Trophoblast cell (in vitro differentiated cells and primary cell): ENCODE measurements around the gene WNK1.
A peak's percentile ranks its signal among the peaks of the same experiment; 100 is the strongest.
"Not testable (repeated sequence)": the region's sequence is repeated elsewhere in the genome, so short reads cannot be mapped to it uniquely, and the experiment has no call there.

ENCODE experiments used
- DNase-seq, 2 donors: peaks; one replicate each; pipeline ENCODE4 v3.0.0-alpha.2; 2016
- H2AFZ ChIP-seq: 2 replicates; pipeline ENCODE4 v1.6.1; 2013; ENCODE audit warnings: low read length, moderate library complexity, mild to moderate bottlenecking; ENCODE audit not compliant: insufficient read depth, poor library complexity
- H2AK5ac ChIP-seq: 2 replicates; pipeline ENCODE4 v1.6.1; 2013; ENCODE audit warnings: mild to moderate bottlenecking, low read length
- H2BK120ac ChIP-seq: 2 replicates; pipeline ENCODE4 v1.6.1; 2013; ENCODE audit warnings: low read length, mild to moderate bottlenecking, moderate library complexity; ENCODE audit not compliant: insufficient read depth, poor library complexity
- H2BK12ac ChIP-seq: 2 replicates; pipeline ENCODE4 v1.6.1; 2013; ENCODE audit warnings: mild to moderate bottlenecking, low read length, moderate library complexity
- H2BK5ac ChIP-seq: 2 replicates; pipeline ENCODE4 v1.6.1; 2013; ENCODE audit warnings: low read length, low read depth, moderate library complexity, mild to moderate bottlenecking; ENCODE audit not compliant: poor library complexity
- H3K14ac ChIP-seq: 2 replicates; pipeline ENCODE4 v1.6.1; 2013; ENCODE audit warnings: mild to moderate bottlenecking, low read length
- H3K18ac ChIP-seq: 2 replicates; pipeline ENCODE4 v1.6.1; 2013; ENCODE audit warnings: mild to moderate bottlenecking, low read length
- H3K23ac ChIP-seq: 2 replicates; pipeline ENCODE4 v1.6.1; 2013; ENCODE audit warnings: low read length
- H3K27ac ChIP-seq: 2 replicates; pipeline ENCODE4 v1.5.1; 2013; ENCODE audit warnings: low read depth, mild to moderate bottlenecking, inconsistent platforms, low read length, moderate library complexity
- H3K27me3 ChIP-seq: 2 replicates; pipeline ENCODE4 v1.6.1; 2013; ENCODE audit warnings: inconsistent platforms, mild to moderate bottlenecking, low read length, moderate library complexity; ENCODE audit not compliant: insufficient read depth
- H3K36me3 ChIP-seq, 2 experiments: 1 replicate in 1 of 2; 2 replicates in 1 of 2; pipeline ENCODE4 v1.6.1; 2013; ENCODE audit warnings: low read length in 2 of 2, mild to moderate bottlenecking in 2 of 2, moderate library complexity in 1 of 2; ENCODE audit not compliant: insufficient read depth in 2 of 2, control insufficient read depth in 1 of 2
- H3K4ac ChIP-seq: 2 replicates; pipeline ENCODE4 v1.6.1; 2013; ENCODE audit warnings: low read depth, mild to moderate bottlenecking, low read length, moderate library complexity
- H3K4me1 ChIP-seq, 2 experiments: 1 replicate in 1 of 2; 2 replicates in 1 of 2; pipeline ENCODE4 v1.6.1; 2013; ENCODE audit warnings: low read length in 2 of 2, mild to moderate bottlenecking in 2 of 2, moderate library complexity in 1 of 2; ENCODE audit not compliant: insufficient read depth in 2 of 2, control insufficient read depth in 1 of 2
- H3K4me2 ChIP-seq: 2 replicates; pipeline ENCODE4 v1.6.1; 2013; ENCODE audit warnings: inconsistent platforms, mild to moderate bottlenecking, low read length, moderate library complexity
- H3K4me3 ChIP-seq: 2 replicates; pipeline ENCODE4 v1.5.1; 2013; ENCODE audit warnings: mild to moderate bottlenecking, low read depth, low read length, inconsistent platforms
- H3K79me1 ChIP-seq: one replicate; pipeline ENCODE4 v1.6.1; 2013; ENCODE audit warnings: low read length
- H3K79me2 ChIP-seq: 2 replicates; pipeline ENCODE4 v1.6.1; 2013; ENCODE audit warnings: low read length, mild to moderate bottlenecking; ENCODE audit not compliant: control insufficient read depth, insufficient read depth, poor library complexity
- H3K9ac ChIP-seq: 2 replicates; pipeline ENCODE4 v1.6.1; 2013; ENCODE audit warnings: mild to moderate bottlenecking, low read length
- H3K9me3 ChIP-seq: 2 replicates; pipeline ENCODE4 v1.6.1; 2013; ENCODE audit warnings: low read depth, mild to moderate bottlenecking, control low read depth, inconsistent platforms, low read length; ENCODE audit not compliant: insufficient read depth
- H4K12ac ChIP-seq: 2 replicates; pipeline ENCODE4 v1.6.1; 2013; ENCODE audit warnings: low read depth, mild to moderate bottlenecking, low read length, moderate library complexity
- H4K8ac ChIP-seq: 2 replicates; pipeline ENCODE4 v1.6.1; 2013; ENCODE audit warnings: low read depth, mild to moderate bottlenecking, low read length, moderate library complexity
- H4K91ac ChIP-seq: one replicate; pipeline ENCODE4 v1.6.1; 2013; ENCODE audit warnings: low read depth, mild to moderate bottlenecking, low read length, moderate library complexity
- WGBS: extraction: QIAGEN DNeasy Blood & Tissue Kit; methylation state at CpG from one replicate; pipeline ENCODE4 v1.1.7; 2013; ENCODE audit warnings: missing lambda C conversion rate; ENCODE audit not compliant: insufficient read length, insufficient coverage; ENCODE audit errors: extremely low coverage; 5-methylcytosine and 5-hydroxymethylcytosine counted together

Gene WNK1

DNA sequence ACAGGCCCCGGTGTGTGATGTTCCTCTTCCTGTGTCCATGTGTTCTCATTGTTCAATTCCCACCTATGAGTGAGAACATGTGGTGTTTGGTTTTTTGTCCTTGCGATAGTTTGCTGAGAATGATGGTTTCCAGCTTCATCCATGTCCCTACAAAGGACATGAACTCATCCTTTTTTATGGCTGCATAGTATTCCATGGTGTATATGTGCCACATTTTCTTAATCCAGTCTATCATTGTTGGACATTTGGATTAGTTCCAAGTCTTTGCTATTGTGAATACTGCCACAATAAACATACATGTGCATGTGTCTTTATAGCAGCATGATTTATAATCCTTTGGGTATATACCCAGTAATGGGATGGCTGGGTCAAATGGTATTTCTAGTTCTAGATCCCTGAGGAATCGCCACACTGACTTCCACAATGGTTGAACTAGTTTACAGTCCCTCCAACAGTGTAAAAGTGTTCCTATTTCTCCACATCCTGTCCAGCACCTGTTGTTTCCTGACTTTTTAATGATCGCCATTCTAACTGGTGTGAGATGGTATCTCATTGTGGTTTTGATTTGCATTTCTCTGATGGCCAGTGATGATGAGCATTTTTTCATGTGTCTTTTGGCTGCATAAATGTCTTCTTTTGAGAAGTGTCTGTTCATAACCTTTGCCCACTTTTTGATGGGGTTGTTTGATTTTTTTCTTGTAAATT lies 97.5 kb downstream of the WNK1 start:
- H3K27me3 ChIP-seq, H3K9me3 ChIP-seq, H3K18ac ChIP-seq, H3K9ac ChIP-seq, H3K36me3 ChIP-seq, H3K27ac ChIP-seq, H3K79me2 ChIP-seq, H4K91ac ChIP-seq, H2AK5ac ChIP-seq, H2AFZ ChIP-seq, H3K4me1 ChIP-seq, H4K8ac ChIP-seq, H3K79me1 ChIP-seq, H2BK5ac ChIP-seq, H3K4ac ChIP-seq, DNase-seq, H3K23ac ChIP-seq, H3K4me2 ChIP-seq, H4K12ac ChIP-seq, H2BK12ac ChIP-seq, H2BK120ac ChIP-seq, H3K4me3 ChIP-seq, H3K14ac ChIP-seq: not testable (repeated sequence)
- no CpG with 5 or more reads among the region's 4 CpGs for WGBS

DNA sequence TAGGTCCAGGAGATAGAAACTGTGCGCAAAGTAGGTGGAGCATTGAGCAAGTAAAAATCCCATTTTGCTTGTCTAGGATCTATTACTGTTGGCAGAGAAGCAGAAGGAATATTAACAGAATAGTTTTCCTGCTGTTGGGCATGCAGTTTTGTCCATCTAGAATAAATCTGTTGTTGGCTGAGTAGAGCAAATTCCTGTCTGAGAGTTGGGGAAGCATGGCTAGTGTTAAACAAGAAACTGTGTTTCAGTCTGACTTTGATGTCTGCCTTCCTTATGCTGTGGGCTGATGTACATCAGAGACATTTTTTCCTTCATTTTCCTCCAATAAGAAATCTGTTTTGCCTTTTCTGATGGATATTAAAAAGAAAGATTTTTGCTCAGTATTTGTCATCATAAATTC lies 99.0 kb downstream of the WNK1 start:
- no peak overlapping the region for H2AFZ ChIP-seq
- H3K4me2 ChIP-seq, result no peak overlapping the region
- H3K14ac ChIP-seq, result no peak overlapping the region
- no peak overlapping the region for H3K27ac ChIP-seq
- no peak overlapping the region for H4K12ac ChIP-seq
- H3K4ac ChIP-seq, result no peak overlapping the region
- no peak for DNase-seq
- no peak overlapping the region for H2AK5ac ChIP-seq
- H2BK12ac ChIP-seq, result no peak overlapping the region
- H3K27me3 ChIP-seq, result no peaks in the 10 kb centered on the region
- no peak overlapping the region for H4K8ac ChIP-seq
- H2BK120ac ChIP-seq, result no peak overlapping the region
- H3K18ac ChIP-seq, result no peak overlapping the region
- H3K9me3 ChIP-seq, result no peaks in the 10 kb centered on the region
- no peaks in the 10 kb centered on the region for H3K36me3 ChIP-seq
- H3K4me1 ChIP-seq, result no peaks in the 10 kb centered on the region
- H3K23ac ChIP-seq, result no peak overlapping the region
- no peak overlapping the region for H3K4me3 ChIP-seq
- no peaks in the 10 kb centered on the region for H3K79me2 ChIP-seq
- no peak overlapping the region for H3K9ac ChIP-seq
- H4K91ac ChIP-seq, result no peak overlapping the region
- no CpG with 5 or more reads among the region's 1 CpG for WGBS
- H2BK5ac ChIP-seq, result no peak overlapping the region
- H3K79me1 ChIP-seq, result no peaks in the 10 kb centered on the region

DNA sequence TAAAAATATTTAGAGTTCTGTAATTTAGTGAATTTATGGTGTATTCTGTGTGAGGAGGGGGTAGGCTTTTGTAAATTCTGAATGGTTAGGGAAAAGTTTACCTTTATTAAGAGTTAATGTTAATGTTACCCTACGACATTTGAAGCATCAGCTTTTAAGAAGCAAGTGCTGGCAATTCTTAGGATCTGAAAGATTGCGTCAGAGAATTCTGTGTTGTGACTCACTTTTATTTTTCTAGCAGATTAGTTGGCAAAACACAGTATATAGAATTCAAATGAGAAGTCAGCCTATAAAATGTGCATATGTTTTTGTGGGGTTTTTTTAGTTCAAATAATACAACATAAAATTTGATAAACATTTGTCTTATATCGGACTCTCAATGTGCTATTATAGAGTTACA lies 99.5 kb downstream of the WNK1 start:
- Histone ChIP-seq H3K4me2 (no peak overlapping the region), H3K4me1 (no peaks in the 10 kb centered on the region), H3K9me3 (no peaks in the 10 kb centered on the region), H4K8ac (no peak overlapping the region), H3K23ac (no peak overlapping the region), H3K18ac (no peak overlapping the region), H3K27ac (no peak overlapping the region), H2BK5ac (no peak overlapping the region), H3K4me3 (no peak overlapping the region), H3K14ac (no peak overlapping the region), H3K36me3 (peaks cover 0 to 2% of the 10 kb centered on the region in 2 experiments), H3K4ac (no peak overlapping the region), H2BK120ac (no peak overlapping the region), H3K79me2 (no peaks in the 10 kb centered on the region), H2BK12ac (no peak overlapping the region), H2AK5ac (no peak overlapping the region), H4K12ac (no peak overlapping the region), H3K27me3 (no peaks in the 10 kb centered on the region), H3K79me1 (no peaks in the 10 kb centered on the region), H2AFZ (no peak overlapping the region), H3K9ac (no peak overlapping the region), H4K91ac (no peak overlapping the region)
- no CpG with 5 or more reads among the region's 3 CpGs for WGBS
- peak in 1 of 2 donors; percentile 60 for DNase-seq

DNA sequence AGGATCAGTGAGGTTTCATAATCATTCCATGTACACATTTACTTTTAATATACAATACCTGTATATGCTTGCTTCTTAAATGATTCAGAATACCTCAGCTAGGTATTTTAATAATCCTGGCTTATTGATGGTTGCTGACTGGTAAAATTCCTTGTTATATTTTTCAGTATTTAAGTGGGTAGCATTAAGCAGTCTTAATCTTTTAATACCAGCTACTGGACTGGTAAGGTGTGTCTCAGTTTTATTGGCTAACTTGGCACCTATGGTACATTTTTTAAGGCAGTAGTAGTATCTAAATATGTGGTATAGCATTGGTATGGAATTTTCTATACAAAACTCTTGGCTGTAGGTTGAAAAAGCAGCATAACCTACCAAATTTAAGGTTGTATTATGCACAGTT lies 100.5 kb downstream of the WNK1 start:
- Histone ChIP-seq H3K14ac (no peak overlapping the region), H4K8ac (no peak overlapping the region), H3K27me3 (no peaks in the 10 kb centered on the region), H3K27ac (no peak overlapping the region), H3K36me3 (peaks cover 0 to 4% of the 10 kb centered on the region in 2 experiments), H3K4me3 (no peak overlapping the region), H3K4me1 (no peaks in the 10 kb centered on the region), H3K4me2 (no peak overlapping the region), H3K23ac (no peak overlapping the region), H2BK5ac (no peak overlapping the region), H3K79me2 (no peaks in the 10 kb centered on the region), H4K12ac (no peak overlapping the region), H2AFZ (no peak overlapping the region), H3K9ac (no peak overlapping the region), H2BK12ac (no peak overlapping the region), H3K9me3 (no peaks in the 10 kb centered on the region), H2AK5ac (no peak overlapping the region), H3K79me1 (no peaks in the 10 kb centered on the region), H4K91ac (no peak overlapping the region), H3K18ac (no peak overlapping the region), H3K4ac (no peak overlapping the region), H2BK120ac (no peak overlapping the region)
- no peak for DNase-seq
